Stimulated activated naive CD8-positive, alpha-beta T cell treated with anti-CD3 and anti-CD28 coated beads, Interleukin-15, Interleukin-2, amounts not matched to agents 100 U/mL and 50 U/mL, for 24 hours (primary cell): ENCODE data around the gene QSOX2.
A peak's percentile ranks its signal among the peaks of the same experiment; 100 is the strongest.

Experiments used
- ATAC-seq: fragments of 150-1000 bp; cut with Tn5 transposase; one replicate; pipeline ENCODE4 v1.10.0; 2021
- DNase-seq: peaks from one replicate; pipeline ENCODE4 v3.0.0; 2021

The QSOX2 gene

GRCh38 chr9:136265561-136266355 is 20.1 kb upstream of the QSOX2 start:
- no peak for DNase-seq

GRCh38 chr9:136264441-136265405 is 19.1 kb upstream of the QSOX2 start:
- DNase-seq (no peak), ATAC-seq (no peak)

More at GRCh38 chr9:136265561-136266355, 20.1 kb upstream of the QSOX2 start:
- no peak for ATAC-seq

GRCh38 chr9:136264031-136264430 is 18.4 kb upstream of the QSOX2 start:
- no peak for ATAC-seq
- no peak for DNase-seq

- ATAC-seq = no peak
- DNase-seq = no peak
Observed at GRCh38 chr9:136262671-136263178, 17.1 kb upstream of the QSOX2 start.

- DNase-seq (no peak), ATAC-seq (no peak)
Observed at GRCh38 chr9:136261686-136262430, 16.2 kb upstream of the QSOX2 start.

- DNase-seq = no peak
- ATAC-seq = no peak
Observed at GRCh38 chr9:136260936-136261472, 15.4 kb upstream of the QSOX2 start.

- DNase-seq = no peak
- ATAC-seq = no peak
Observed at GRCh38 chr9:136260521-136260920, 14.9 kb upstream of the QSOX2 start.

- DNase-seq (no peak), ATAC-seq (no peak)
Observed at GRCh38 chr9:136259836-136260235, 14.2 kb upstream of the QSOX2 start.

- no peak for DNase-seq
- ATAC-seq = no peak
Observed at GRCh38 chr9:136259517-136259813, 13.9 kb upstream of the QSOX2 start.

- DNase-seq (no peak), ATAC-seq (no peak)
Observed at GRCh38 chr9:136258786-136259516, 13.3 kb upstream of the QSOX2 start.

GRCh38 chr9:136258299-136258625 is 12.7 kb upstream of the QSOX2 start:
- no peak for ATAC-seq

GRCh38 chr9:136257381-136258298 is 12.0 kb upstream of the QSOX2 start:
- ATAC-seq (peak; percentile 6), DNase-seq (no peak)

More at GRCh38 chr9:136258299-136258625, 12.7 kb upstream of the QSOX2 start:
- DNase-seq = no peak

GRCh38 chr9:136255896-136256890 is 10.6 kb upstream of the QSOX2 start:
- ATAC-seq = no peak

GRCh38 chr9:136255166-136255538 is 9.5 kb upstream of the QSOX2 start:
- no peak for ATAC-seq
- DNase-seq = peak; percentile 27

More at GRCh38 chr9:136255896-136256890, 10.6 kb upstream of the QSOX2 start:
- DNase-seq = no peak

- ATAC-seq = no peak
- DNase-seq = no peak
Observed at GRCh38 chr9:136254381-136255165, 9.0 kb upstream of the QSOX2 start.

- ATAC-seq (no peak), DNase-seq (no peak)
Observed at GRCh38 chr9:136253246-136254130, 7.9 kb upstream of the QSOX2 start.

GRCh38 chr9:136252846-136253245 is 7.2 kb upstream of the QSOX2 start:
- DNase-seq = no peak
- ATAC-seq = no peak
